Stimulated activated CD8-positive, alpha-beta memory T cell treated with anti-CD3 and anti-CD28 coated beads, Interleukin-15, amount 100 ng/mL, for 1 hour (primary cell): ENCODE results near the gene MADD.

ENCODE experiments used
- DNase-seq: peaks from one replicate; pipeline ENCODE4 v3.0.0-alpha.2; 2020; ENCODE audit warnings: low read depth

Gene MADD

DNA sequence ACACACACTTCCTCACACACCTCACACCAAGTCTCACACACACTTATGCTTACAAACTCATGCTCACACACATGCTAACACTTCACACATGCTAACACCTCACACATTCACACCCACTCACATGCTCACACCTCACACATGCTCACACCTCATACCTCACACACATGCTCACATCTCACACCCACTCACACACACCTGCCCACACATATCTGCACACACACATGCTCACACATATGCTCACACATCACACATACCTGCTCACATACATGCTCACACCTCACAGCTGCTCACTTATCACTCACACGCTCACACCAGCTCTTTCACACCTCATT, 87.0 kb downstream of the MADD start:
- no peak for DNase-seq

DNA sequence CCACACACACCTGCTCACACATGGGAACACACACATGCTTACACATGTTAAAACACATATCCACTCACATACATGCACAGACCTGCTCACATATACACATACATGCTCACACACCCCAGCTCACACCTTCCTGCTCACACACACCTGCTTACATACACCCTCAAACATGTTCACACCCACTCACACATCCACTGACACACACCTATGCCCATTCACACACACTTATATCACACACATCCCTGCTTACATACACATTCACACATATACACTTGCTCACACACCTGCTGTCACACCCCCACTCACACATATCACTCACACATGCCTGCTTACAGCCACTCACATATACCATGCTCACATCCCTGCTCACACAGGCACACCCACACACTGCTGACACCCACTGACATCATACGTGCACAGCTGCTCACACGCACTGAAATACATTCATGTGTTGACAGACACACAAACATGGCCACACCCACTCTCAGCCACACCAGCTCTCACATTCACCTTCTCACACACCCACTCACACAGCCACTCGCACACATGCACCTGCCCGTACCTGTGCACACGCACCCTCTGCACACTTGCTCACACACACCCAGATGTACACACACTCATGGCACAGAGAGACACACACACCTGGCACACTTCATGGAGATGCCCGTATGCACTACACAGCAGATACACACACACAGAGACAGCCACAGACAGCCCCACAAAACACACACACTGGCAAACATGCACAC, 88.2 kb downstream of the MADD start:
- no peak for DNase-seq

DNA sequence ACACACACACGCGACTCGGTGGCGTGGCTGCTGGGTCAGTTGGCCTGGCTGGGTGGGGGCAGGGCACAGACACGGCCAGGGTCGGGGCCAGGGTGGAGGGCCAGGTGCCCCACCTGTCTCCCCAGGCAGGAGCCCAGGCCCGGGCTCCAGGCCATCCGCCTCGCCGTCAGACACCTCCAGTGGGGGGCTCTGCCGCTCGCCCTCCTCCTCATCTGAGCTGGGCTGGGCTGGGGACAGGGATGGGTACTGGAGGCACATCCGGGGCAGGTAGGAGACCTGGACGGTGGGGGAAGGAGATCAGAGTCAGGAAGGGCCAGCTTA, 88.8 kb downstream of the MADD start:
- DNase-seq, result no peak

DNA sequence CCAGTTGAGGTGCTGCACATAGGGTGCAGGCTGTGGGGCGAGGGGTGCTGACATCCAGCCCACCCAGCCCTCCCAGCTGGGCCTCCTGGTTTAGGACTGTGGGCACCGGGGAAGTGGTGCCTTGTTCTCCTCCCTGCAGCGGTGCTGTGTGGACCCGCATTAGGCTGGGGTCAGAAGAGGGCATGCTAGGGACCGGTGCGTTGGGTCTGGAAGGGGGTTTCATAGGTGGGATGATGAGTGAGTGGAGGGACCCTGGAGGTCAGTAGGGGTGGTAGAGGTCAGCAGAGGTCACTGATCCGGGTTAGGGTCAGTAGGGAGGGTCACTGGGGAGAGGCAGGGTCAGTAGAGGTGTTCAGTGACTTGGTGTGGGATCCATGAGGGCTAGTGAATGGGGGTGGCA, 89.2 kb downstream of the MADD start:
- no peak for DNase-seq

DNA sequence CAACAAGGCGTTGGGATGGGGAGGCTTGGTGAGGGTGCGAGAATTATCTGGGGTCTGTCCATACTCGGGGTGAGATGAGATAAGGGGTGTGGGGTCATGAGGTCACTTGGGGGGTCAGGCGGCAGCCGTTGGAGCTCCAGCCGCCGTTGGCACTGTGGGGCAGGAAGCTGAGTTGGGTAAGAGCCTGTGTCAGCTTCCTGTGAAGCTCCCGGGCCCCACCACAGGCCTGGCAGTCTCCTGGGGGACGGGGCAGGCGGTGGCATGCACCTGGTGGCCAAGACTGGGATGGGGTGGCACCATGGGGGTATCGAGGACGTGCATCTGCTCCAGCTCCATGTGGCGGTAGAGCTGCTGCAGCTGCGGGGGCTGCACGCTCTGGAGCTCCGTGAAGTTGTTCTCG, 89.7 kb downstream of the MADD start:
- no peak for DNase-seq

DNA sequence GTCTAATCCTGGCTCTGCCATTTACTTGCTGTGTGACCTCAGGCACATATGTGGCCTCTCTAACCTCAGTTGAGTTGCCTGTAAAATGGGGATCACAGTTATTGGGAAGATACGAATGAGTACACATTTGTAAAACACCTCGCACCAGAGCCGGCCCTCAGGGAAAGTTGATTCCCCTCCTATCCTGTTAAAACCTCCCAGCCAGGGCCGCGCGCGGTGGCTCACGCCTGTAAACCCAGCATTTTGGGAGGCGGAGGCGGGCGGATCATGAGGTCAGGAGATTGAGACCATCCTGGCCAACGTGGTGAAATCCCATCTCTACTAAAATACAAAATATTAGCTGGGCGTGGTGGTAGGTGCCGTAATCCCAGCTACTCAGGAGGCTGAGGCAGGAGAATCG, 90.4 kb downstream of the MADD start:
- DNase-seq, result no peak

DNA sequence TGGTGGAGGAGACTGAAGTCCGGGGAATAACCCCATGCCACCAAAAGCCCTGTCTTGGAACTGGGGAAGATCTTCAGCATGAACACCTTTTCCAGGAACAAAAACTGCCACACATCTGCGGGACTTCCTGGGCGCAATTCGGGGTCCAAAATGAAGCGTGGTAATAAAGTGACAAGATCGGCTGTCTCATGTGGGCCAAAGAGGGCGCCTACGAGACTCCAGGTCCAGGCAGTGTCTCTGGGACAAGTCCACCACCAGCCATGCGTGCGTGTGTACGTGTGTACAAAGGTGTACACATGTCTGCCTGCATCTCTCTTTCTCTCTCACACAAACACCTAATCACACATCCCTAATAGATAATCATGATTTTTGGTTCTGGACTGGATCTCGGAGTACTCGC, 91.5 kb downstream of the MADD start:
- DNase-seq, result no peak

DNA sequence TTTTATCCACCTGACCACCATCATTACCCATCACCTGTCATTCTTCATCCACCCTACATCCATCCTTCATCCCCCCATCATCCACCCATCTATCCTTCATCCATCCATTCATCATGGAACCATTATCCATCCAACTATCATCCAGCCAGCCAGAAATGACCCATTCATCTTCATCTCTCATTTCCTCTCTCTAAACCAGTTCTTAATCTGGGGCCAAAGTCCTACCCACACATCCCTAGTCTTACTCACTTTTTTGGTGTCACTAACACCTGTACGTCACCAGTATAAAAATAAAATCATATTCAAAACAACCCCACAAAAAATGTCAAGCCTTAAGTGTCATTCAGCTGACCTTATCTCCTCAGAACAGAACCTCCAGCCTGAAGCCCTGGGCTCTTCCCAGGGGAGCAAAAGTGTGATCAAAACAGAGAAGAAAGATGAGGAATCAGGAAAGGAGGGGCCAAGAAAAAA, 96.1 kb downstream of the MADD start:
- no peak for DNase-seq

DNA sequence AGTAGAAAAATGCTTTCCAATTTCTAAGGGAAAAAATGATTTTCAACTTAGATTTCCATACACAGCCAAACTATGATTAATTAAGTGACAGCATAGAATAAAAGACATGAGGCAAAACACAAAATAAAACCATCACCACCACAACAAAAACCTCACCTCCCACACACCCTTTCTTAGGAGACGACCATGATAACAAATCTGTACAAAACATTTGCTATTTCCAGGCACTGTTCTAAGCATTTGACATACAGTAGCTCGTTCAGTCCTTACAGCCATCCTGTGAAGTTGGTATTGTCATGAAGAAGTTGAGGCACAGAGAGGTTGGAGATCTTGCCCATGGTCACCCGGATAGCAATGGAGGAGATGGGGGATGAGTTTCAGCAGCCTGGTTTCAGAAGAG, 99.7 kb downstream of the MADD start:
- DNase-seq, result no peak

DNA sequence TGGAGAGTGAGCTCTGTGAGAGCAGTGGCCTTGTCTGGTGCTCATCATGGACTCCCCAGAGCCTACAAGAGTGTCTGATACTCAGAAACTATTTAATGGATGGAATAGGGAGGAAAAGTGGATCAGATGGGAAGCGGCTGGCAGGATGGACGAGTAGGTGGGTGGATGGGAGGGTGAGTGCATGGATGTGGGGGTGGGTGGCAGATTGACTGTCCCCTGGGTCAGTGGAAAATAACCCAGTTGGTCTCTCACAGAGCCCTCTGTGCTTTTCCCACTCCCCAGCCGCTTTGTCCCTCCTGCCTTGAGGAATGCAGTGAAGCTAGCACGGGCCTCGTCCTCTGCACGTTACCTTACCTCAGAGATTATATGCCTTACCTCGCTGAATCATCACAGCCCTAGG, 102.5 kb downstream of the MADD start:
- no peak for DNase-seq

DNA sequence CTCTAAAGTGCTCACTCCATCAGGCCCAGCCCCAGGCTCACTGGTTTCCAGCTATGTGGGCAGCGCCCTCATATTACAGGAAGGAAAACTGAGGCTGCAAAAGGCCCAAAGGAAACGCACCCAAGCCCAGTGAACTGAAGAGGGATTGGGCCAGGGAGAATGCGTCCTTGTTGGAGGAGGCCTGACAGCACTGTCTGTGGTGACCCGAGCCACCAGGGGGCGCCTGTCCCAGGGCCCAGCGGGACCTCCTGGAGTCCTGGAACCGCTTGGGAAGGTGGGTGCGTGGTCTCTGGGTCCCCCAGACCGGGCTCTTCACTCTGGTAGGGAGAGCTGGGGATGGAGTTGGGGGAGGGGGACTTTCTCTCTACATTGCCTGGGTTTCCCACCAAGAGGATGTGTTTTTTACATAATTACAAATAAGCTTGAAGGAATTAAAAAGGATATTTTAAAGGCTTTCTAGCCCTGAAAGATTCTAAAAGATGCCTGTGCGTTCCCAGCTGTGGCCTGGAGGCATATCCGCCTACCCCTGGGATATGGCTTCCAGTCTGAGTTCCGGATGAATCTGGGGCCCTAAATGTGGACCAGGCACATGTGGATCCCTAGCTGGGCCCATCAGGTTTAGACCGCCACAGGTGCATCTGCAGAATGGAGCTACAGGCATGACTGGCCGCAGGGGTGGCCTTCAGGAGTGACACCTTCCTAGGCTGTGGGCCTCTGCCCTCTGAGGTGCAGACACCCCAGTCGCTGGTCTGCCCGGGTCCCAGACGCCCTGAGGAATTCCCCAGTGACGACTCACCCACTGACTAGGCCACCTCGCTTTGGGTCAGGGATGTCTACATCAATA, 104.2 kb downstream of the MADD start:
- peak; percentile 69 for DNase-seq

DNA sequence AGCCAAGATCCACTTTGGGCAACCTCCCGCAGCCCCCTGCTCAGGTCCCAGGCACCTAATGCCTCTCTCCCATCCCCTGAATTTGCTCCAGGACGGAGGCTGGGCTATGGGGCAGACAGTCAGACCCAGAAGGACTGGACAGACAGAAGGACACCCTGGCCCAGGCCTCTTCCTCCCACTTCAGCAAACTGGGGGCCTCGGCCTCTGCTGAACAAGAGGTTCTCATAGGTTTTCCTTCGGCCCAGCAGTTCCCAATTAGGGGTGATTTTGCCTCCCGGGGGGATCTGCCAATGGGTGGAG, 104.7 kb downstream of the MADD start:
- DNase-seq, result no peak

DNA sequence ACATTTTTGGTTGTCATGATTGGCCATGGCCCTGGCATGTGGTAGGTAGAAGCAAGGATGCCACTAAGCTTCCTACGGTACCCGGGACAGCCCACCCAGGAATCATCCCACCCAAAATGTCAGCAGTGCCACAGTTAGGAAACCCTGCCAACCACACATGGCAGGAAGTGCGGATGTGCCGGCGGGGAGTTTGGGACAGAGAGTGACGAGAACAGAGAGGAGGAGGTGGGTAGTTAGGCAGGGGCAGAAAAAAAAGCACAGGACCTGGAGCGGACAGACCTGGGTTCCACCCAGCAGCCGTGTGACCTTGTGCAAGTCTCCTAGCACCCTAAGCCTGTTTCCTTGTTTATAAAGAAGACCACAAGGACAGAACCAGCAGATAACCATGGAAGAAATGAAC, 105.1 kb downstream of the MADD start:
- no peak for DNase-seq

DNA sequence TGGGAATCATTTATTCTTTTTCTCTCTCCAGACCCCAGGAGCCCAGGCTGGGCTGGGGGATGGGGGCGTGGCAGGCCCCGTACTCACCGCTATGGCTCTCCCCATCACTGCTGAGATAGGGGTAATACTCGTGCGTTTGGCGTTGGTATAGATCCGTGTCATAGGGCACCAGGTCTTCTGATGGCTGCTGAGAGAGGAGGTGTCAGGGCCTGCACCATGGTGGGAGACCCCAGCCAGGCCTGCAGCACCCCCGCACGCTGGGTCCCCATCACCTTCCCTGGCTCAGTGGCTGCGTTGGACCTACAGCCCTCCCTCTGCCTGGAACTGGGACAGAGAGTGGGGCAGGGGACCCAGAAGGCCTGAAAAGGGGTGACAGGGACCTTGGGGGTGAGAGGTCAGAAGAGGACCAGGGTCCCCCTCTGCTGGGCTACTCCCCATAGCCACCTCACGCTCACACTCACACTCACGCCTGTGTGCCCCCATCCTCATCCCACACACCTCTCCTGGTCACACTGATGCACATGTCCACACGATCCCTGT, 105.7 kb downstream of the MADD start:
- no peak for DNase-seq

DNA sequence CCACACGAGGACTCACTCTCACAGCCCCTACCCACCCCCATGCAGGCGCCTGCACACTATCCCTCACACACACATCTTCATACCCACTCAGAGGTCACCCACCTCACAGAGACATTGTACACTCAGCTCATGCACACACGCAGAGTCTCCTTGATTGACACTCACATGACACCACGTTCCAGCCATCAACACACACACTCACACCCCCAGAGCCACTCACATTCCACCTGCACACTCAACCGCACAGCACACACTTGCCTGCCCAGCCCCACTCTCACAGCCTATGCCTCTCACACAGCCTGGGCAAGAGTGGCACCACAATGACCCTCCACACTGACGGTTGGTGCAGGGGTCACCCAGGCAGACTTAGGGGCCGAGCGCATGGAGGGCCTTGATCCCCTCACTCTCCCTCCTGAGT, 106.2 kb downstream of the MADD start:
- no peak for DNase-seq

DNA sequence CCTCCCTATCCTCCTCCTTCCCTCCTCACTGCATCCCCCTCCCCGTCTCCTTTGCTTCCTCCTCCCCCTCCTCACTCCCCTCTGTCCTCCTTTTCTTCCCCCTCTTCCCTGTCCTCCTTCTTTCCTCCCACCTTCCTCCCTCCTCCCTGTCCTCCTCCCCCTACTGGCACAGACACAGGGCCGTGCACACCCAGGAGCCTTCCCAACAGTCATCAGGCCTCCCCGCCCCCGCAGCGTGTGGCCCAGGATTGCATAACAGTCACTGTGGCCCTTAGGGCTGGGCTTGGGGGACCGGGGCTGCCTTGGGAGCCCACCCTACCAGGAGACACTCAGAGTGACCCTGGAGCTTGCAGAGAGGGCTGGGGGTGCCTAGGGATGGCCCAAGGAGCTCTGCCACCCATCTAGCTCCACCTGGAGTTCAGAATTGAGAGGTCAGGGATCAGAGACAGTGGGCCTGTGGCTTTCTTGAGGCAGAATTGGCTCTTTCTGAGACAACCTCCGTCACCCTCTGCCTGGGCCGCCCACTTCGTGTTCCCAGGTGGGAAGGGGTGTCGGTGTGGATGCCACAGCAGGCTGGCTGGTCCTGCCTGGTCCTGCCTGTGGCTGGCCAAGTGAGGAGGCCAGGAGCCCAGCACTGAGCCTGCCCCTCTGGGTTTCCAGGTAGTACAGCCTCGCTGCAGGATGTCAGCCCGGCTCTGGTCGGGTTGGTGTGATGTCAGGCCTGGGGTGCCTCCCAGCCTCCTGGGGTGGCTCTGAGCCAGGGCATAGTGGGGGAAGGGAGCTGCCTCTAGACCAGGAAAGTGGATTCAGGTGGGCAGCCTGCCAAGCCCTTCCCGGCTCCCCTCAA, 106.8 kb downstream of the MADD start:
- DNase-seq, result no peak

DNA sequence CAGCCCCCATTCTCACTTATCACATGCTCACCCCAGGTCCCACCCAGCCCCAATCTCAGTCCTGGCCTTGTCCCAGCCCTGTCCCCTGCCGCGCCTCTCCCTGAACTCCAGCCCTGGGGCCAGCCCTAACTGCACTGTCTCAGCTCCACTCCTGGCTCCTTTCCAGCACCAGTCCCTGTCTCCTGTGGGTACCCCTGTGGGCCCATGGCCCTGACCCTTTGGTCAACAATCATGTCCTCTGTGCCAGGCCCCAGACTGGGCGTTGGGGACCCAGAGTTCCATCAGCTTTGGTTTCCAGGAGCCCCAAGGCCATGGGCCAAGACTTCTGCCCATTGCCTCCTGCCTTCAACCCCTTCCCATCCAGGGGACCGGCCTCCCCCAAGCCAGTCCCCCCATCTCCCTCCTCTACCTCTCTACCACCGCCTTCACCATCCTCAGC, 107.7 kb downstream of the MADD start:
- DNase-seq, result no peak

DNA sequence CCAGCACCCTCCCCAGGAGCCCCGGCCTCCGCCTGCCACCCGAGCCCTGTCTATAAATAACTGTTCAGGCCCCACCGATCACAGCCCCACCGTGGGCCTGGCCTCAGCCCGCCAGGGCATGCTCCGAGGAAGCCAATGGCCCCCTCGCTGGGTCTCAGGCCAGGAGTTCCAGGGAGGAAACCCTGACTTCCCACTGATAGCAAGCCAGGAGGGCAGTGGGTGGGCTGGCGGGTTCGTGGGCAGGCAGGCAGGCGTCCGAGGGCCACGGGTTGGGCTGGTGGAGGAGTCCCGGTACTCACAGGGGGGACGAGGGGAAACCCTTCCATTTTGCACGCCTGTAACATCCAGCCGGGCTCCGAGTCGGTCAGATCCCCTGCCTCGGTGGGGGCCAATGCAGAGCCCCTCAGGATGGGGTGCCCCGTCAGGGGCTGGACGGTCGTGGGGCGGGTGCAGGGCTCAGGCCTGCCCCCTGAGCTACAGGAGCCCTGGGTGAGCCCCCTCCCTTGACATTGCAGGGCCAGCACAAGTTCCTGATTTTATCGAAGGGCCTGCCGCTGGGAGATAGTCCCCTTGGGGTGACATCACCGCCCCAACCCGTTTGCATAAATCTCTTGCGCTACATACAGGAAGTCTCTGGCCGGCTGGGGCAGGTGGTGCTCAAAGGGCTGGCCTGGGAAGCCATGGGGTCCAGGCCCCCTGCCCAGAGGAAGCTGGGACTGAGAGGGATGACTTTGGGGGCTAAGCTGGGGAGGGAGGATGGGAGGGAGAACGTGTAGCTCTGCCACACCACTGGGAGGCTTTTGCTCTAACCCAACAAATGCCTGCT, 108.3 kb downstream of the MADD start, which contains the start of gene SPI1:
Gene SPI1, minus strand, starts transcription at position 538 of the 826 bp plus-strand sequence. Its CDS starts 194 bp downstream, at position 344.
- DNase-seq, result no peak

DNA sequence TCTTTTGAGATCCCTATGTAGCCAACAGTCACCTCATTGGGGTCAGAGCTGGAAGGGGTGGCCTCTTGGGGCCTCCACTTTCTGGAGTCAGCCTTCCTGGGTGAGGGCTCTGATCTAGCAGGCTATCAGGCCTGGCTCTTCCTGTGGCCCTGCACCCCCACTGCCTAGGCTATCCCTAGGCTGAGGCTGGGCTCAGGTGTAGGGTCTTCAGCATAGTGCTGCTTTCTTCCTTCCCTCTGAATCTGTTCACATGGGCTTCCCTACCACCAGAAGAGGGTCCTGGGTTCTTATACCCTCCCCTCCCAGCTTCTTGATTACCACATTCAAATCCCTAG, 108.9 kb downstream of the MADD start:
- no peak for DNase-seq

DNA sequence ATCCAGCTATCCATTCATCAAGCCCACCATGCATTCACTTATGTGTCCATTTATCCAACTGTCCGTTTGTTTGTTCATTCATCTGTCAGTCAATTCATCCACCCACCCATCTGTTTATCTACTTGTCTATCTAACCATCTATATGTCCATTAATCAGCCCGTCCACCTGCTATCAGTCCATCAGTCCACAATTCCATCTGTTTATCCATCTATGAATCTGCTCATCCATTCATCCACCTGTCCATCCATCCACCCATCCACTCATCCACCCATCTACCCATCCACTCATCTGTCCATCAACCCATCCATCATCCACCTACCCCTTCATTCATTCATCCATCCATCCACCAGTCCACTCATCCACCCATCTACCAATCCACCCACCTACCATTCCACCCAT, 109.4 kb downstream of the MADD start:
- DNase-seq, result no peak
